Calu3 (cell line): Measurements from ENCODE around the gene CNPY2. TPM values are rescaled to one million over a fixed set of nuclear protein-coding genes. Genes with fewer than 3 reads are reported as not detected.

ENCODE experiments used
- BruUV-seq: library from RNA; stranded (reverse); fragments of 400-500 nt; replicated peaks from 2 replicates; lab custom pipeline; 2021; lab: Mats Ljungman, UMichigan
- CTCF ChIA-PET: fragments of 300-600 bp; sonication (Branson Sonifier 250); formaldehyde crosslinking; loops from one replicate; lab custom pipeline; 2022; ENCODE audit warnings: antibody characterized with exemption; lab: Charles Lee
- DNase-seq: peaks from one replicate; pipeline ENCODE4 v3.0.0; 2022
- H3K27ac Mint-ChIP-seq: one replicate; pipeline ENCODE4 v1.8.0; 2022; ENCODE audit warnings: mixed read lengths; ENCODE audit not compliant: unreplicated experiment
- H3K27me3 Mint-ChIP-seq: one replicate; pipeline ENCODE4 v1.8.0; 2022; ENCODE audit warnings: mixed read lengths; ENCODE audit not compliant: unreplicated experiment
- H3K36me3 Mint-ChIP-seq: one replicate; pipeline ENCODE4 v1.8.0; 2022; ENCODE audit warnings: mild to moderate bottlenecking, moderate library complexity, mixed read lengths; ENCODE audit not compliant: insufficient read depth, unreplicated experiment
- H3K4me1 Mint-ChIP-seq: one replicate; pipeline ENCODE4 v1.8.0; 2022; ENCODE audit warnings: mild to moderate bottlenecking, low read depth, mixed read lengths; ENCODE audit not compliant: unreplicated experiment
- H3K4me3 Mint-ChIP-seq: one replicate; pipeline ENCODE4 v1.8.0; 2022; ENCODE audit warnings: mild to moderate bottlenecking, low read depth, moderate library complexity, mixed read lengths; ENCODE audit not compliant: unreplicated experiment
- H3K9me3 Mint-ChIP-seq: one replicate; pipeline ENCODE4 v1.8.0; 2022; ENCODE audit warnings: low read depth, mixed read lengths; ENCODE audit not compliant: unreplicated experiment
- CTCF ChIP-seq: fragments of 200-600 bp; IDR thresholded peaks from one replicate; pipeline ENCODE4 v1.8.0; 2022; ENCODE audit warnings: antibody characterized with exemption; ENCODE audit not compliant: unreplicated experiment
- intact Hi-C: fragments of 100-400 bp; cut with micrococcal nuclease; formaldehyde crosslinking; loops from one replicate; pipeline ENCODE4 v1.10.0; 2022; ENCODE audit not compliant: unreplicated experiment
- total RNA-seq: library from RNA; stranded (reverse); gene quantifications from 2 replicates; pipeline ENCODE4 v1.2.3, GENCODE V29; 2022

Gene CNPY2
- total RNA-seq, 1 experiment from 2014 or later: 228 TPM

- no peaks in the 10 kb centered on the region for H3K27me3 Mint-ChIP-seq
- H3K27ac Mint-ChIP-seq: no peak overlapping the region
- intact Hi-C loops: no loop called here
- no TSS peak for BruUV-seq
- no peak for TF ChIP-seq CTCF
- H3K9me3 Mint-ChIP-seq: peaks cover 2% of the 10 kb centered on the region
- no peak overlapping the region for H3K4me3 Mint-ChIP-seq
- peaks cover 28% of the 10 kb centered on the region for H3K4me1 Mint-ChIP-seq
- H3K36me3 Mint-ChIP-seq: peaks cover 28% of the 10 kb centered on the region
- CTCF ChIA-PET: no interaction called here
- no peak for DNase-seq
Observed at GRCh38 chr12:56260380-56260779, 55.4 kb downstream of the CNPY2 start.

Other genes starting within 250 kb of the CNPY2 start
- 170 and 183 TPM in 2 replicates for gene ERBB3, start 235.8 kb downstream of the CNPY2 start, total RNA-seq
- 229 and 233 TPM in 2 replicates for gene PA2G4, start 211.4 kb downstream of the CNPY2 start, total RNA-seq
- 2,379 and 2,426 TPM in 2 replicates for gene RPL41, start 199.4 kb downstream of the CNPY2 start, total RNA-seq
- gene ZC3H10, start 197.7 kb downstream of the CNPY2 start, total RNA-seq: 6.6 and 8.2 TPM in 2 replicates
- 72.7 and 91.1 TPM in 2 replicates for gene ESYT1, start 187.7 kb downstream of the CNPY2 start, total RNA-seq
- 52.4 and 53.7 TPM in 2 replicates for gene MYL6B, start 163.4 kb downstream of the CNPY2 start, total RNA-seq
- gene MYL6, start 157.6 kb downstream of the CNPY2 start, total RNA-seq: 1,037 and 1,130 TPM in 2 replicates
- gene SMARCC2, start 126.5 kb downstream of the CNPY2 start, total RNA-seq: 143 and 150 TPM in 2 replicates
- gene RNF41, start 94.1 kb downstream of the CNPY2 start, total RNA-seq: 42.6 and 43.9 TPM in 2 replicates
- 55.5 and 63.3 TPM in 2 replicates for gene NABP2, start 91.6 kb downstream of the CNPY2 start, total RNA-seq
- 0.98 TPM in 1 of 2 replicates, not detected in the other for gene SLC39A5, start 85.9 kb downstream of the CNPY2 start, total RNA-seq
- gene ANKRD52, start 57.6 kb downstream of the CNPY2 start, total RNA-seq: 45.3 and 50.6 TPM in 2 replicates
- 10.7 and 11.4 TPM in 2 replicates for gene COQ10A, start 49.0 kb downstream of the CNPY2 start, total RNA-seq
- 212 and 254 TPM in 2 replicates for gene CS, start 15.7 kb downstream of the CNPY2 start, total RNA-seq
- 53.5 and 72.5 TPM in 2 replicates for gene PAN2, start 18.0 kb upstream of the CNPY2 start, total RNA-seq
- 1.8 and 2.9 TPM in 2 replicates for gene IL23A, start 22.9 kb upstream of the CNPY2 start, total RNA-seq
- 127 and 214 TPM in 2 replicates for gene STAT2, start 44.1 kb upstream of the CNPY2 start, total RNA-seq
- gene APOF, start 46.9 kb upstream of the CNPY2 start, total RNA-seq: not detected in 2 replicates
- gene TIMELESS, start 133.4 kb upstream of the CNPY2 start, total RNA-seq: 44.4 and 48.6 TPM in 2 replicates
- gene MIP, start 138.7 kb upstream of the CNPY2 start, total RNA-seq: not detected in 2 replicates
- 6.1 and 6.6 TPM in 2 replicates for gene SPRYD4, start 152.6 kb upstream of the CNPY2 start, total RNA-seq
- 1.9 and 2.7 TPM in 2 replicates for gene GLS2, start 172.2 kb upstream of the CNPY2 start, total RNA-seq
- 96.4 and 105 TPM in 2 replicates for gene RBMS2, start 205.8 kb upstream of the CNPY2 start, total RNA-seq